Thyroid gland (tissue), 4 donors: ENCODE measurements around the gene BCR. TPM values are rescaled to one million over a fixed set of nuclear protein-coding genes. Genes with fewer than 3 reads are reported as not detected.

Source experiments
- DNase-seq, 2 donors: peaks; one replicate each; pipeline ENCODE4 v3.0.0-alpha.2; 2019
- H3K27ac ChIP-seq, 3 donors: fragments of 200-600 bp; sonication (generic); 1 replicate in 2 of 3; 2 replicates in 1 of 3; pipeline ENCODE4 v1.5.1; 2016 to 2019; ENCODE audit warnings: mild to moderate bottlenecking in 1 of 3, moderate library complexity in 1 of 3
- H3K27me3 ChIP-seq: fragments of 200-600 bp; sonication (generic); one replicate; pipeline ENCODE4 v1.5.1; 2019
- H3K36me3 ChIP-seq, 2 donors: fragments of 200-600 bp; sonication (generic); one replicate each; pipeline ENCODE4 v1.5.1; 2016 to 2019
- H3K4me1 ChIP-seq, 2 donors: fragments of 200-600 bp; sonication (generic); one replicate each; pipeline ENCODE4 v1.5.1; 2017 to 2019
- H3K4me3 ChIP-seq, 3 donors: fragments of 200-600 bp; sonication (generic); replicated peaks in 1 of 3; 1 replicate in 2 of 3; 2 replicates in 1 of 3; pipeline ENCODE4 v1.5.1; 2016; ENCODE audit warnings: mild to moderate bottlenecking in 1 of 3
- H3K9me3 ChIP-seq: fragments of 200-600 bp; sonication (generic); one replicate; pipeline ENCODE4 v1.5.1; 2017
- POLR2A ChIP-seq, 2 donors: fragments of 450-650 bp; IDR thresholded peaks; one replicate each; pipeline ENCODE4 v1.6.1; 2017; ENCODE audit warnings: antibody characterized with exemption in 2 of 2, mild to moderate bottlenecking in 2 of 2, moderate library complexity in 1 of 2
- WGBS, 2 donors: methylation state at CpG; one replicate each; pipeline ENCODE4 v1.1.5; 2017; 5-methylcytosine and 5-hydroxymethylcytosine counted together
- intact Hi-C: fragments of 100-400 bp; cut with DNase I; formaldehyde crosslinking; loops from one replicate; pipeline ENCODE4 v1.15.1; 2023
- total RNA-seq, 4 donors: library from RNA; depleted of rRNA; stranded (reverse); fragments of >200 nt; gene quantifications; one replicate each; pipeline ENCODE4 v1.2.3, GENCODE V29; 2016
- TF ChIP-seq, protein P1 (sequence below), 6 experiments: fragments of 200-600 bp in 3 of 6; fragments of 450-650 bp in 3 of 6; sonication (generic) in 3 of 6; IDR thresholded peaks; one replicate each; pipeline ENCODE4 v1.5.1; 2016 to 2019; ENCODE audit warnings: antibody characterized with exemption in 6 of 6, mild to moderate bottlenecking in 2 of 6, inconsistent platforms in 1 of 6, moderate library complexity in 1 of 6

Gene BCR
- total RNA-seq, 4 donors from 2014 or later = 80.1 to 127 (median 87.7) TPM

DNA sequence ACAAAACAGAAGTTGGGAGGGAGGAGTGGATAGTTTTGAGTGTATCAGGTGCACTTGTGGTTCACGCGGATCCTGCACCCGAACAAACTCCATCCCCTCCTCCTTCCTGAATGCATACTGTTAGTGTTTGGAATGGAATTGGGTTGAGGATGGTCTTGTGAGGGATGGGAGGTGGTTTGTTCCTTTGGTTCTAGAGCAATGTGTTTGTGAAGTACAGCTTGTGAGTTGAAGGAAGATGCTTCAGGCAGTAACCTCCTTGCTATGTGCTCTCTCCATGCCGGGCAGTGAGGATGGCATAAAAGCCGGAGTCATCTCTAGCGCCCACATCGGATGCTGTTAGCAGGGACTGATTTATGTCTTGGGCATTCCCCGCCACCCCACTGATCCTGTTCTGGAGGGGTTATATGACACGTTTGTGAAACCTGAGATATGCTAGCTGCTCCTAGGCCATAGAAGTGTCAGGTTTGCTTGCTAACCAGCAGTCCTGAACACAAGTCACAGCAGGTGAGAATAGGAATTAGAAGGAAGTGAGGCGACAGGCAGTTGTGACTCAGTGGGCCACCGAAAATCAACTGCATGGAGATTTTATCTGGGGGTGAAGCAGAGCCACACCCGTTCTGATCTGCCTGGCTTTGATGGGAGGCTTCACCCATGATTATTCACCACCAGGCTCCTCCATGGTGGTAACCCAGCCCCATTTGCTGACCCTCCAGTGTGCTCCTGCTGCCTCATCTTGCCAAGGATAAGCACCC, 2.2 kb downstream of the BCR start:
- Histone ChIP-seq H3K36me3 (no peaks in the 10 kb centered on the region), H3K4me3 (peak overlapping the region; percentile 3 to 69 (median 26)), H3K4me1 (peaks cover 61 to 66% of the 10 kb centered on the region in 2 donors), H3K27ac (peak overlapping the region; percentile 49 to 74 (median 63)), H3K9me3 (no peaks in the 10 kb centered on the region), H3K27me3 (no peaks in the 10 kb centered on the region)
- 32 to 46% methylated on average over 12 of the region's 12 CpGs for WGBS, 2 donors
- peak in 1 of 2 donors; percentile 20 for DNase-seq
- intact Hi-C loops = loop anchor here (5.0 kb wide), 1 partner anchor 35 kb away; no protein-coding TSS in a partner anchor
- TF ChIP-seq, protein P1, sequence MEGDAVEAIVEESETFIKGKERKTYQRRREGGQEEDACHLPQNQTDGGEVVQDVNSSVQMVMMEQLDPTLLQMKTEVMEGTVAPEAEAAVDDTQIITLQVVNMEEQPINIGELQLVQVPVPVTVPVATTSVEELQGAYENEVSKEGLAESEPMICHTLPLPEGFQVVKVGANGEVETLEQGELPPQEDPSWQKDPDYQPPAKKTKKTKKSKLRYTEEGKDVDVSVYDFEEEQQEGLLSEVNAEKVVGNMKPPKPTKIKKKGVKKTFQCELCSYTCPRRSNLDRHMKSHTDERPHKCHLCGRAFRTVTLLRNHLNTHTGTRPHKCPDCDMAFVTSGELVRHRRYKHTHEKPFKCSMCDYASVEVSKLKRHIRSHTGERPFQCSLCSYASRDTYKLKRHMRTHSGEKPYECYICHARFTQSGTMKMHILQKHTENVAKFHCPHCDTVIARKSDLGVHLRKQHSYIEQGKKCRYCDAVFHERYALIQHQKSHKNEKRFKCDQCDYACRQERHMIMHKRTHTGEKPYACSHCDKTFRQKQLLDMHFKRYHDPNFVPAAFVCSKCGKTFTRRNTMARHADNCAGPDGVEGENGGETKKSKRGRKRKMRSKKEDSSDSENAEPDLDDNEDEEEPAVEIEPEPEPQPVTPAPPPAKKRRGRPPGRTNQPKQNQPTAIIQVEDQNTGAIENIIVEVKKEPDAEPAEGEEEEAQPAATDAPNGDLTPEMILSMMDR (IDR thresholded peaks at IDR 0.05) = no peak
- no peak for TF ChIP-seq POLR2A (IDR thresholded peaks at IDR 0.05)

DNA sequence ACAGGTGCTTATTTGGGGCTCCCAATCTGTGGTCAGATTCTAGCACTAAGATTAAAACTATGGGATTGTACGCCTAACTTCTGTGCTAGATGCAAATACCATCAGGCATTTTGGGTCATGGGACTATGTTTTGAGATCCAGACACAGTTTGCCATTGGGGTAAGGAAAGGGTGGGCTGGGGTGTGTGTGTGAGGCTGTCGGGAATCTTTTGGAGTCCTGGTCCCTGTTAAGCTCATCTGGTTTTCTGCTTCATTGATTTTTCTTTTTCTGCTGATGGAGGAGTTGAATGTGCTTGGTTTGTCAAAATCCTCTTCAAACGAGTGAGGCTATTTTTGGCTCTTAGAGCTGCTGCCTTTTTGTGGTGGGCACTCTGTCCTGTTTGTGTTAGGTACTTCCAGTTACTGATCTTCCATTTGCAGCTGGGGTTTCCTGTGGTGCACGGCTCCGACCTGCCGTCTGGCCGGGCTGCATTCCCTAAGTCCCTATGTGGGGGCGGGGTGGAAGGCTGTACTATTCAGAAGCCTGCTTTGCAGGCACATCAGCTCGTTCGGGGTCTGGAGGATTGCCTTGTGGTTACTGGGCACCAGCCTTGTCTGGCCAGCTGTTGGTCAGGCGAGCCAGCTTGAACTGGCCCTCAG, 2.9 kb downstream of the BCR start:
- WGBS, 2 donors = 16 to 19% methylated on average over 9 to 11 of the region's 11 CpGs
- peak overlapping the region; percentile 49 to 74 (median 63) for H3K27ac ChIP-seq
- no peaks in the 10 kb centered on the region for H3K27me3 ChIP-seq
- peaks cover 67 to 73% of the 10 kb centered on the region in 2 donors for H3K4me1 ChIP-seq
- peak in 1 of 2 donors; percentile 10 for TF ChIP-seq POLR2A (IDR thresholded peaks at IDR 0.05)
- TF ChIP-seq, protein P1 (IDR thresholded peaks at IDR 0.05) = no peak
- H3K4me3 ChIP-seq = peak overlapping the region; percentile 3 to 69 (median 6)
- intact Hi-C loops = loop anchor here (5.0 kb wide), 1 partner anchor 34 kb away; no protein-coding TSS in a partner anchor
- peak; percentile 81 to 85 for DNase-seq
- H3K36me3 ChIP-seq = no peaks in the 10 kb centered on the region
- H3K9me3 ChIP-seq = no peaks in the 10 kb centered on the region

DNA sequence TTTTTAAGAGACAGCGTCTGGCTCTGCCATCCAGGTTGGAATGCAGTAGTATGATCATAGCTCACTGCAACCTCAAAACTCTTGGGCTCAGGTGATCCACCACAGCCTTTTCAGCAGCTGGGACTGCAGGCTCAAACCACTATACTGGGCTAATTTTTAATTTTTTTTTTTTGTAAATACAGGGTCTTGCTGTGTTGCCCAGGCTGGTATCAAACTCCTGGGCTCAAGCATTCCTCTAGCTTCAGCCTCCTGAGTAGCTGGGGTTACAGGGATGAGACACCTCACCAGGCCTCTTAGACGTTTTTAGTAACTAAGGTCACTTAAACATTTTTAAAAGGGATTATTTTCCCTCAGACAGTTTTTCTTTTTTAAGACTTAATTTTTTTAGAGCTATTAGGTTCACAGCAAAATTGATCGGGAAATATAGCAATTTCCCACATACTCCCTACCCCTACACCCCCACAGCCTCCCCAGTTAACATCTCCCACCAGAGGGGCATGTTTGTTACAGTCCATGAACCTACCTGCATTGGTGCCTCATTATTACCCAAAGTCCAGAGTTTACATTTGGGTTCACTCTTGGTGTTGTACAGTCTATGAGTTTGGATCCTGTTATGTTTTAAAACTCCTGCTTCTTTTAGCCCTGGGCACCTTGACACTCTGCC, 3.9 kb downstream of the BCR start:
- H3K27ac ChIP-seq = peak overlapping the region; percentile 49 to 74 (median 63)
- intact Hi-C loops = loop anchor here (5.0 kb wide), 1 partner anchor 33 kb away; no protein-coding TSS in a partner anchor
- no peaks in the 10 kb centered on the region for H3K36me3 ChIP-seq
- H3K4me1 ChIP-seq = peaks cover 69 to 72% of the 10 kb centered on the region in 2 donors
- H3K27me3 ChIP-seq = no peaks in the 10 kb centered on the region
- TF ChIP-seq, protein P1 (IDR thresholded peaks at IDR 0.05) = no peak
- no peak for TF ChIP-seq POLR2A (IDR thresholded peaks at IDR 0.05)
- peak in 1 of 2 donors; percentile 29 for DNase-seq
- H3K9me3 ChIP-seq = no peaks in the 10 kb centered on the region
- 57 to 64% methylated on average over 3 of the region's 3 CpGs for WGBS, 2 donors
- H3K4me3 ChIP-seq = peak overlapping the region in 1 of 3 donors; percentile 69

DNA sequence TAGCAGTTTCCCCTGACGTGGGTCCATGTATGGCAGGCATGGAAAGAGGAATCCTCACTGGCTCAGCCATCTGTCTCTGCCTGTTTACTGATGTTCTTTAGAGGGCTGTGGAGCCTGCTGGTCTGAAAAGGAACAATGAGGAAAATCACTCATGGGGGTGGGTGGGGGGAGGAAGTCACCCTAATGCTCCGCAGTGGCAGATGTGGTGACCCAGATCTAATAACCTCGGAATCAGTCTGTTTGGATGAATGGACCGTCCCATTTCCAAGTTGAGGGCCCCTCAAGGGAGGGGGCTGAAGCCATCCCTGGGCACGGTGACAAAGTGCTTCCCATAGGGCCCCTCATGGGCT, 4.4 kb downstream of the BCR start:
- Histone ChIP-seq H3K4me1 (peaks cover 69 to 71% of the 10 kb centered on the region in 2 donors), H3K9me3 (no peaks in the 10 kb centered on the region), H3K4me3 (no peak overlapping the region), H3K27me3 (no peaks in the 10 kb centered on the region), H3K27ac (peak overlapping the region; percentile 49 to 74 (median 63)), H3K36me3 (no peaks in the 10 kb centered on the region)
- 78 to 81% methylated on average over 4 to 5 of the region's 5 CpGs for WGBS, 2 donors
- DNase-seq = no peak
- TF ChIP-seq POLR2A (IDR thresholded peaks at IDR 0.05) = no peak
- TF ChIP-seq, protein P1 (IDR thresholded peaks at IDR 0.05) = no peak
- intact Hi-C loops = loop anchor here (5.0 kb wide), 1 partner anchor 33 kb away; no protein-coding TSS in a partner anchor
